ENCODE results near the gene UBE2R2.
"Not testable (repeated sequence)": the region's sequence is repeated elsewhere in the genome, so short reads cannot be mapped to it uniquely, and the experiment has no call there.

Gene UBE2R2

GRCh38 chr9:33799928-33800704 is 16.8 kb upstream of the UBE2R2 start:
- no peak for DNase-seq

DNA sequence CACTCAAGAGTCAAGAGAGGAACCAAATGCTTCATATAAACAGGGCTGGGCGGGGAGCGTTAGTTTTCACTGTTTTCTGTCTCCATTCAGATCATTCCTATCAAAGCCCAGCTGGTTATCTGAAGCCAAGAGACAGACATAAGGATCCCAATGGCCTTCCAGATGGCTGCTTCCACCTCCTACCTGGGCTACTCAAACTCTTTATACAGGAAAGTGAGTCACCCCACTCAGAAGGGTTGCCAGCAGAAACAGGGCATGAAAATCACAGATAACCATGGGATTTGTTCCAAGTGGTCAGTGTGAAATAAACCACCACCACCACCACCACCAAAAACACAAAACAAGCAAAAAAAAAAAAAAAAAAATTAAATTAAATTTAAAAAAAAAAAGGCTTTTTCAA is 16.1 kb upstream of the UBE2R2 start:
- DNase-seq: no peak

DNA sequence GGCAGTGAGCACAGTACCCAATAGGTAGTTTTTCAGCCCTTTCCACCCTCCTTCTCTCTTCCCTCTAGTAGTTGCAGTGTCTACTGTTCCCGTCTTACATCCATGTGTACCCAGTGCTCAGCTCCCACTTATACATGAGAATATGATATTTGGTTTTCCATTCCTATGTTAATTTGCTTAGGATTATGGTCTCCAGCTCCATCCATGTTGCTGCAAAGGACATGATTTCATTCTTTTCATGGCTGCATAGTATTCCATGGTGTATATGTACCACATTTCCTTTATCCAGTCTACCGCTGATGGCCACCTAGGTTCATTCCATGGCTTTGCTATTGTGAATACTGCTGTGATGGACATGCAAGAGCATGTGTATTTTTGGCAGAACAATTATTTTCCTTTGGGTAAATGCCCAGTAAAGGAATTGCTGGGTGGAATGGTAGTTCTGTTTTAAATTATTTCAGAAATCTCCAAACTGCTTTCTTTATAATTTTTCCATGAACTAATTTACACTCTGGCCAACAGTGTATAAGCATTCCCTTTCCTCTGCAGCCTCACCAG is 14.9 kb upstream of the UBE2R2 start:
- DNase-seq: not testable (repeated sequence)

GRCh38 chr9:33804196-33804595 is 12.8 kb upstream of the UBE2R2 start:
- DNase-seq: not testable (repeated sequence)

GRCh38 chr9:33807156-33807555 is 9.8 kb upstream of the UBE2R2 start:
- not testable (repeated sequence) for DNase-seq

GRCh38 chr9:33808979-33809322 is 8.0 kb upstream of the UBE2R2 start:
- DNase-seq: not testable (repeated sequence)

- DNase-seq: no peak
Observed at GRCh38 chr9:33809506-33809905, 7.5 kb upstream of the UBE2R2 start.

GRCh38 chr9:33813712-33814641 is 3.0 kb upstream of the UBE2R2 start:
- DNase-seq: peak; percentile 67

DNA sequence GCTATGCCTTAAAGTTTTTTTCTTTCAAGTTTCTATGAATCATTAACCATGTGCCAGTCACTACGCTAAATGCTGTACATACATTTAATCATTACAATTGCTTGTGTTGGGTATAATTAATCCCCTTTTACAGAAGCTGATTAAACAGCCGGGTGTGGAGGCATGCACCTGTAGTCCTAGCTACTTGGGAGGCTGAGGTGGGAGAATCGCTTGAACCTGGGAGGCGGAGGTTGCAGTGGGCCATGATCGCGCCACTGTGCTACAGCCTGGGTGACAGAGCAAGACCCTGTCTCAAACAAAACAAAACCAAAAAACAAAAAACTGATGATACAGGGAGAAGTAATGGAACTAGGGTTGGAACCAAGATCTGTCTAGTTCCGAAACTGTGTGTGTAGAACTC is 1.2 kb upstream of the UBE2R2 start:
- no peak for DNase-seq

GRCh38 chr9:33817327-33818166 is 587 bp downstream of the UBE2R2 start:
- peak; percentile 62 for DNase-seq

- no peak for DNase-seq
Observed at GRCh38 chr9:33818167-33818846, 1.3 kb downstream of the UBE2R2 start.

- DNase-seq: peak; percentile 46
Observed at GRCh38 chr9:33818847-33819500, 2.0 kb downstream of the UBE2R2 start.

GRCh38 chr9:33820231-33820745 is 3.3 kb downstream of the UBE2R2 start:
- no peak for DNase-seq

DNA sequence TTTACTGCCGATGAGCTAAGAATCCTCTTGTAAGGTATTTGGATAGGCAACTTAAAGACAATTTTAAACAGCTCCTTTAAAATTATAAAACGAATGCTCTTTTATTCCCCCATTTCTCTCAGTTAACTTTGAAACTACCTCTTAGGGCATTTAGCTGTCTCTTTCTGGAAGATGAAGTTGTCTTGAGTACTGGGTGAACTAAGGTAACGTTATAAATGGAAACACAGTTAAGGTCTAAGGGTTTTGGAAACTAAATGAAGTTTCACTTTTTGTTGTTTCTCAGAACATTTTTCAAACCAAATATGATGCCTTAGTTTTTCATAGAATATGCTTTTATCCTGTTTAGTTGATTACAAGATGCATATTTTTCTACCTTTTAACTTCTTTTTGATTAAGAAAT is 6.8 kb downstream of the UBE2R2 start:
- DNase-seq: no peak

- not testable (repeated sequence) for DNase-seq
Observed at GRCh38 chr9:33827285-33827684, 10.3 kb downstream of the UBE2R2 start.

DNA sequence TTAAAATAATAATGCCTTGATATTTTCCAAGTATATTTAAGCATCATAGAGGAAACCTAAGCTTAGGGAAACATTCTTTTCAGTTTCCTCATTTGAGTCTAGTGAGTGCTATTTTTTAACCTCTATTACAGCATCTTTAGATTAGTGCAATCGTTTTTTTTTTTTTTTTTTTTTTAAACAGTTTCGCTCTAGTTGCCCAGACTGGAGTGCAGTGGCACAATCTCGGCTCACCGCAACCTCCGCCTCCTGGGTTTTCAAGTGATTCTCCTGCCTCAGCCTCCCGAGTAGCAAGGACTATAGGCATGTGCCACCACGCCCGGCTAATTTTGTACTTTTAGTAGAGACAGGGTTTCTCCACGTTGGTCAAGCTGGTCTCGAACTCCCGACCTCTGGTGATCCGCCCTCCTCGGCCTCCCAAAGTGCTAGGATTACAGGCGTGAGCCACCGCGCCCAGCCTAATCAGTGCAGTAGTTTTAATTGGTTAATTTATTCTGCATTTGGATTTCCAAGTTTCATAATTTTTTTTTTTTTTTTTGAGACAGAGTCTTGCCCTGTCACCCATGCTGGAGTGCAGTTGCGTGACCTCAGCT is 12.8 kb downstream of the UBE2R2 start:
- not testable (repeated sequence) for DNase-seq

DNA sequence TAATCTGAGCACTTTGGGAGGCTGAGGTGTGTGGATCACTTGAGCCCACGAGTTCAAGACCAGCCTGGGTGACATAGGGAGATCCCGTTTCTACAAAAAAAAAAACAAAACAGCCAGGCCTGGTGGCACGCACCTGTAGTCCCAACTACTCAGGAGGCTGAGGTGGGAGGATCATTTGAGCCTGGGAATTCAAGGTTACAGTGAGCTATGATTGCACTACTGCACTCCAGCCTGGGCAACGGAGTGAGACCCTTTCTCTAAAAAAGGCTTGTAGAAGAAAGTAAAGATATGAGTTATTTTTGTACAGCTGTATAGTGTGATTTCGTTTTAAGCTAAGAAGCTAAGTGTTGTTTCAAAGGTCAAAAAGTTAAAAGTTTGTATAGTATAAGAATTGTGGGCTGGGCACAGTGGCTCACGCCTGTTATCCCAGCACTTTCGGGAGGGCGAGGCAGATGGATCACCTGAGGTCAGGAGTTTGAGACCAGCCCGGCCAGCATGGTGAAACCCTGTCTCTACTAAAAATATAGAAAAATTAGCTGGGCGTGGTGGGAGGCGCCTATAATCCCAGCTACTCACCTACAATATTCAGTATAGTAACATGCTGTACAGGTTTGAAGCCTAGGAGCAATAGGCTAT is 18.8 kb downstream of the UBE2R2 start:
- DNase-seq: no peak

GRCh38 chr9:33836261-33836660 is 19.3 kb downstream of the UBE2R2 start:
- DNase-seq: peak; percentile 12

GRCh38 chr9:33837138-33837537 is 20.2 kb downstream of the UBE2R2 start:
- no peak for DNase-seq

- no peak for DNase-seq
Observed at GRCh38 chr9:33840381-33840780, 23.4 kb downstream of the UBE2R2 start.
